ENCODE results near the gene IRF2.

GRCh38 chr4:184382189-184382846, 92.0 kb downstream of the IRF2 start:
- TF ChIP-seq EZH2 (IDR thresholded peaks at IDR 0.05; ENCODE audit: insufficient read depth, poor library complexity, severe bottlenecking), result no peak
- TF ChIP-seq EZH2phosphoT487 (IDR thresholded peaks at IDR 0.05; ENCODE audit: insufficient read depth, low read depth), result no peak

Data from GM23248 (cell line).